NCI-H1694 (cell line): ENCODE data around the gene GALNS.

Source experiments
- DNase-seq: peaks from one replicate; lab custom pipeline; 2025; lab: John Stamatoyannopoulos, UW

Gene GALNS

DNA sequence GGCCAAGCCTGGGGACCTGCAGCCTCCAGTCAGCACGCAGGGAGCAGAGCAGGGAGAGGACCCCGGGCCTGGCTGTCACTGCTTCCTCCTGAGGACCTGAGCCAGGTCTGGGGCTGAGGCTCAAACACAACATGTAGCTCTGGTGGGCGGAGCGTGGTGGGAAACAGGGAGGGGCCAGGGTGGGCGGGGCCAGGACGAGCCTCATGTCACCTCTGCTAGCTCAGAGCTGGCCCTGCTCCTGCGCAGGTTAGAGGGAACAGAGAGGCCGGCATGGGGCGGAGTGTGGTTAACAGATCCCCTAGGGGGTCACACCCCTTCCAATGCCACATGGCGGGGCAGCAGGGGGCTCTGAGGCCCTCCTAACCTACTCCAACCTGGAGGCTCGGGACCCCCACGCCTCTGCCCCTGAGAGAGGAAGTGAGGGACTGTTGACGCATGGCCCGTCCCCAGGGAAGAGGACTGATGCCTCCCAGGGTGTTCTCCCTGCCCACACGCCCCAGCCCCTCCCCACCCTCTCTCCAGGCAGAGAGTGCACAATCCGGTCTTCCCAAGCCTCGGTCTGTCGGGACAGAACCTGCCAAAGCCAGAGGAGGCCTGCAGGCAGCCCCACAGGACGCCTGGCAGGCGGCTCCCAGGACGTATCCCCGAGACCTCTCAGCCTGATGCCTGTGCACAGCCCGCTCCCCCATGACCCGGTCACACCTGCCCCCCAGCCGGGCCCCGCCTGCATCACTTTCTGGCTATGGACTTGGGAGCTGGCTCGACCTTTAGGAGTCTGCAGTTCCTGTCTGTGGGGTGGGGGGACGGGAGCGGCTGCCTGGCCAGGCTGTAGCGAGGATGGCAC is 86.9 kb downstream of the GALNS start:
- no peak for DNase-seq

DNA sequence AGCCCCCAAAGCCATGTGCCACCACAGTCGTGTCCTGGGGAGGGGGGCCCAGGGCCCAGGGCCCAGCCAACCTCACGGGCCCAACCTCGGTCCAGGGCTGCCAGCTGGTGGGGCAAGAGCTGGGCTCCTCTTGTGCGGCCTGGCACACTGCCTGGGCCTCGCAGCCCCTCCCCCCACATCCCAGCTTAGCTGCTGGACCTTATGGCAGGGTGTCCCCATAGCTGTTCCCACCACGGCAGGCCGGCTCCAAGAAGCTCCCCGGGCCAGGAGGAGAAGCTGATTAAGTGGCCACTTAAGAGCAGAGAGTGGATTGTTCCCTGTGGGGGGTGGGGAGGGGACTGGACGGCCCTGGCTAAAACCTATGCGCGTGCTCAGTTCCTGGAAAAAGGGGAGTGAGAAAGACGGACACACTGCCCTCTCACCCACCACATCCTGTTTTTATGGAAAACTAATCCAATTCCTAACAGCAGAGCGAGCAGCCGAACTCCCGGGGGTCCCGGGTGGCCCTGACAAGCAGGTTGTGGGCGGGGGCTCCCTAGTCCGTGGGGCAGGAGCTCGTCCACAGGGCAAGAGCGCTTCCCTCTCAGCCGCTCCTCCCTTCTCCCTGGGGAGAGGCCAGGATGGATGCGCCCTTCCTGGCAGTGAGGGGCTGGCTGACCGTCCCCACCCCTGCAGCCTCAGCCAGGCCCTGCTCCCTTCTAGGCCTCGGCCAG is 88.5 kb downstream of the GALNS start:
- no peak for DNase-seq

DNA sequence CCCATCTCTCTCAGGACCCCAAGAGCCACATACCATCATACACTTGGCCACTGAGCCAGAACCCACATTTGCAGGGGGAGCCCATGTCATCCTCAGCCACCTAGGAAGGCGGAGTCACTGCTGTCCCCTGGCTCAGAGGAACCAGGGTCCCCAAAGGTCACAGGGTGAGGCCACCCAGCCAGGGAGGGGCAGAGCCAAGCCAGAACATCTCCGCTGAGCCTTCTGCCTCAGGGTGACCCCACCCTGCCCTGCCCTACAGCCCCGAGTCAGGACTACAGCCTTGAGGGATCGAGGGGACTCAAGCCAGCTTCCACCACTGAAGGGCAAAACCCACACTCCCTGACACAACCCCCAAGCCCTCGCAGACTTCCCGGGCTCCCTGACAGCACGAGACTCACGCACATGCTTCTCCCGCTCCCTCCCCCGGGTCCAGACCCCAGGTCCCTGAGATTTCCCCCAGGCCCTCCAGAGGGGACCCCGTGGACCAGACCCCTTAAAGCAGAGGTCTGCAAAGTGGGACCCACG is 89.1 kb downstream of the GALNS start:
- DNase-seq, result no peak

DNA sequence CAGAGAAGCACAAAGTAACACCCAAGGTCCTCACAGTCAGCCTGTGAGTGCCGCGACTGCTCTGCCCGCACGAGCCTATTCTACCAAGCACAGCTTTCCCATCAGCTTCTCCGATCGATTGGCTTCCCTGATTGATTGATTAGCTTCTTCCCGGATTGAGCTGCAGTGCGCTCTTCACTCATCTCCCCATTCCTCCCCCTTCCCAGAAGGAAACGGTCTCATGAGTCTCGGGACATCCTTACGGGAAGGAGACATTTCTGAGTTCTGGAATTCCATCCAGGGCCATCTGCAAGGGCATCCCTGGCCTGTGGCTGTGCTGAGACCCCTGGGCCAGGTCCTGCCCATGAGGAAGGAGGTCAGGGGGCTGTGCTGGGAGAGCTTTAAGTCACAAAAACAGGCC is 89.8 kb downstream of the GALNS start:
- no peak for DNase-seq

DNA sequence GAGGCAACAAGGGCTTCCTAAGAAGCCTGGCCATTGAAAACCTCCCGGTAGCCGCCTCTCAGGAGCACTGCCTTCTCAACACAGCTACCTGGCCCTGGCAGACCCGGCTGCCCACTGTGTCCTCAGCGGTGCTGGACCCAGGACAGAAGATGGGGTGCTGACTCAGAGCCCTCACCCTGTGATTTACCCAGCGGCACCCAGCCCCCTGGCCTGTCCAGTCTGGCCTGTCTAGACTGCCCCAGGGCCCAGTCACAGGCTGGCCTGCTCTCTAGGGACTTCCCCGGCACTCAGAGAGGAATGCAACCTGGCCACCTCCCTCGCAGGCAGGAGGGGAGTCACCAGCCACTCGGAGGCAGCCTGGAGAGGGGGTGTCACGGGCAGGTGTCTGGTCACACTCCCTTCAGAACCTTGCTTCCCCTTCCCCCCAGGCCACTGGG is 91.8 kb downstream of the GALNS start:
- DNase-seq, result no peak

DNA sequence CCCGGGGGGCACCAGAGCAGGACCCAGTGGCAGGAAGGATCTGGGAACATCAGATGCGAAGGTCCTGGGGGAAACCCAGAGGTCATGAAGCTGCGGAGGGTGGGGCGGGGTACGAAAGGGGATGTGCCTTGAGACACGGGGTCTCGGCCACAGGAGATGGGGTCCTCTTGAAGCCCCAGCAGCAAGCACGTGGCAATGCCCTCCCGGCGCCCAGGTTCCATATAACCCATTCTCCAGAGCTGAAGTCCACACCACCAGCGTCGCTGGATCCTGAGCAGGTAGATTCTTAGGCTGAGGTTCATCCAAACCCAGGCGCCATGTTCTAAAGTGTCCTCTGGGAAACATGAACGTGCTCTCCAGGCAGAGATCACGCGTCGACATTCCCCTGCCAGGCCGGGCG is 92.7 kb downstream of the GALNS start:
- no peak for DNase-seq
